Effector CD8-positive, alpha-beta T cell (primary cell): ENCODE data around the gene NOL6.
"Not testable (repeated sequence)": the region's sequence is repeated elsewhere in the genome, so short reads cannot be mapped to it uniquely, and the experiment has no call there.

Experiments used
- DNase-seq: peaks from one replicate; lab custom pipeline; 2025; lab: John Stamatoyannopoulos, UW

Gene NOL6

GRCh38 chr9:33435821-33436277 lies 37.9 kb downstream of the NOL6 start:
- DNase-seq = no peak

GRCh38 chr9:33434317-33435105 lies 39.2 kb downstream of the NOL6 start:
- no peak for DNase-seq

GRCh38 chr9:33433871-33434270 lies 39.9 kb downstream of the NOL6 start:
- no peak for DNase-seq

- no peak for DNase-seq
Measured at GRCh38 chr9:33431420-33431819, 42.3 kb downstream of the NOL6 start.

GRCh38 chr9:33430942-33431341 lies 42.8 kb downstream of the NOL6 start:
- DNase-seq = no peak

GRCh38 chr9:33429256-33429985 lies 44.3 kb downstream of the NOL6 start:
- DNase-seq = no peak

GRCh38 chr9:33426843-33427293 lies 46.9 kb downstream of the NOL6 start:
- DNase-seq = no peak

- no peak for DNase-seq
Measured at GRCh38 chr9:33425128-33425533, 48.6 kb downstream of the NOL6 start.

- DNase-seq = not testable (repeated sequence)
Measured at GRCh38 chr9:33424492-33424891, 49.2 kb downstream of the NOL6 start.

- not testable (repeated sequence) for DNase-seq
Measured at GRCh38 chr9:33424043-33424442, 49.7 kb downstream of the NOL6 start.

GRCh38 chr9:33419708-33420303 lies 53.9 kb downstream of the NOL6 start:
- DNase-seq = no peak

- no peak for DNase-seq
Measured at GRCh38 chr9:33418090-33418489, 55.6 kb downstream of the NOL6 start.

GRCh38 chr9:33416996-33417395 lies 56.7 kb downstream of the NOL6 start:
- DNase-seq = no peak

GRCh38 chr9:33415501-33416038 lies 58.2 kb downstream of the NOL6 start:
- DNase-seq = peak; percentile 78

- no peak for DNase-seq
Measured at GRCh38 chr9:33414889-33415500, 58.7 kb downstream of the NOL6 start.

GRCh38 chr9:33414268-33414667 lies 59.5 kb downstream of the NOL6 start:
- no peak for DNase-seq
